Activated CD4-positive, alpha-beta T cell treated with anti-CD3 and anti-CD28 coated beads, Interleukin-2, amount 50 U/mL, for 1 hour (primary cell): Measurements from ENCODE around the gene ARHGEF18.
A peak's percentile ranks its signal among the peaks of the same experiment; 100 is the strongest.

Source experiments
- DNase-seq: peaks from one replicate; pipeline ENCODE4 v3.0.0-alpha.2; 2020

The ARHGEF18 gene

DNA sequence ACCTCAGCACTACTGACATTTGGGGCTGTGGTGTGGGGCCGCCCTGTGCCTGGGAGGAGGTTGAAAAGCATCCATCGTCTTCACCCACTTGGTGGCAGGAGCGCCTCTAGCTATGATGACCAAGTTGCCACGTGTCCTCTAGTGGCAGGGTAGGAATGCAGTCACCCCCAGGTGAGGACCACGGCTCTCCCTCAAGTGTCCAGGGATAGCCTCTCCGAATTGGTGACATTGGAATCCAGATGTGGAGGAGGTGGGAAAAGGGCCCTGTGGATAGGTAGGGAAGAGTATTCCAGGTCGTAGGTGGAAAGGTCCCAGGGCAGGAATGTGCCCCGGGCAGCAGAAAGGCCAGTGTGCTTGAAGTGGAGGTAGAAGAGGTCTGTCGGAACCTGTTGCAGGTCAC lies 37.6 kb downstream of the ARHGEF18 start:
- DNase-seq: no peak

DNA sequence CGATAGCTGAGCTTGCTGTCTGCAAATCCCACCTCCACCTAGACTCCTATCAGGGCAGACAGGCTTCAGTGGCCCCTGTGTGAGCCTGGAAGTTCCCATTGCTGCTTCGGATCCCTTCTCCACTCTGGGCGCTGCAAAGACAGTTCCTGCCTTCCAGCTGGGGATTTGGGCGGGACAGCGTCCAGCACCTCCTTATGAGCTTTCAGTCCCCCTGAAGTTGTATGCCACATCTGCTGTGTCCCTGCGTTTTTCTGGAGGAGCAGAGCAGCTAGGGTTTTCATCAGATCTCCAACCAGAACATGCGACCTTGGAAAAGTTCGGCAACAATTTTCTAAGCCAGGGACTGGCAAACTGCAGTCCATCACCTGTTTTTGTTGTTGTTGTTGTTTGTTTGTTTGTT lies 38.0 kb downstream of the ARHGEF18 start:
- DNase-seq: no peak

DNA sequence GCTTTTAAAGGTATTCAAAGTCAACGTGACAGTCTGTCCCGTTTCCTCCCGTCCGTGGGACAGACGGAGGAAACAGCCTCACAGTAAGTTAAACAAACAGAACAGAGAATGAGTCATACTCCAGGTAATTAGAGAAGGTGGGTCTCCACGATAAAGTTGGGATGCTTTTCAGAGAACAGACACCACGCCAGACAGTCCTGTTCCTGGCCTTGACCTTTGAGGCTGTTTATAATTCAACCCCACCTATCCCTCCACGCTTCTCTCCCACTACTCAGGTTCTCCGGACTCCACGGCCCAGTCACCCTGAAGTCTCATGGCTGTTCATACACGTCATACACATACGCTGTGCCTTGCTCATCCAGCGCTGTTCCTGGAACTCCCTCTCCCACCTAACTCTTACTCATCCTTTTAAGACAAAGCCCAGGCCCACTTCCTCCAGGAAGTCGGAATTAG lies 42.5 kb downstream of the ARHGEF18 start:
- no peak for DNase-seq

DNA sequence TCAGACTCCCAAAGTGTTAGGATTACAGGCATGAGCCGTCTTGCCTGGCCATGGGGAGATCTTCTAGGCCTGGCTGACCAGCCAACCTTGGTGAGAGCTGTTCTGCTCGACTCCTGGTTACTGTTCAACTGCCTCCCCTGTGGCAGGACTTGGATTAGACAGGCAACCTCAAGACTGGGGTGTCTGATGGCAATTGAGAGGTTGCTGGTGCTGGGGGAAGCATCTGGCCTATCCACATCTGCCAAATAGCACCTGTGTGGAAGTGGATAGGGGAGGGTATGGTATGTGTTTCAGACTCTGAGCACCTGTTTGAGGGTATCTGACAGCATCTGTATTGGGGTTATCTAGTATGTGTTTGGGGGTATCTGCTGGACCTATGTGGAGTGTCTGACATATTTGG lies 44.7 kb downstream of the ARHGEF18 start:
- no peak for DNase-seq

DNA sequence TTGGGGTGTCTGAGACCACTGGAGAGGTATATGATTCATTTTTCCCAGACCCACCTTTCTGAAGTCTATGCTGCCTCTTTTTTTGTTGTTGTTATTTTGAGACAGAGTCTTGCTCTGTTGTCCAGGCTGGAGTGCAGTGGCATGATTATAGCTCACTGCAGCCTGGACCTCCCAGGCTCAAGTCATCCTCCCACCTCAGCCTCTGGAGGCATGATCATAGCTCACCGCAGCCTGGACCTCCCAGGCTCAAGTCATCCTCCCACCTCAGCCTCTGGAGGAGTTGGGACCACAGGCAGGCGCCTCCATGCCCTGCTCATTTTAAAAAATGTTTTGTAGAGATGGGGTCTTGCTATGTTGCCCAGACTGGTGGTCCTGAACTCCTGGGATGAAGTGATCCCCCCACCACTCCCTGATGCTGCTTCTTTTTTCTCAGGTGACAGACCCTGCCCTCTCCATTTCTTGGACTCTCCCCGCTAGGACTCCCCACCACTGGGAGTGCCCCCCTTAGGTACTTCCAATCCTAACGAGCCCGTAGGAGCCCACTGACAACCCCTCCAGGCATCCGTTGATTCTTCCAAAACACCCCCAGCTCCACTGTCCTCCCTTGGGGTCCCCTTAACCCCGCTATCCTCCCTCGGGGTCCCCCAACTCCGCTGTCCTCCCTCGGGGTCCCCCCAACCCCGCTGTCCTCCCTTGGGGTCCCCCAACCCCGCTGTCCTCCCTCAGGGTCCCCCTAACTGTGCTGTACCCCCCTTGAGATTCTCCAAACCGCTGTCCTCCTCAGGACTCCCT lies 45.4 kb downstream of the ARHGEF18 start:
- no peak for DNase-seq

DNA sequence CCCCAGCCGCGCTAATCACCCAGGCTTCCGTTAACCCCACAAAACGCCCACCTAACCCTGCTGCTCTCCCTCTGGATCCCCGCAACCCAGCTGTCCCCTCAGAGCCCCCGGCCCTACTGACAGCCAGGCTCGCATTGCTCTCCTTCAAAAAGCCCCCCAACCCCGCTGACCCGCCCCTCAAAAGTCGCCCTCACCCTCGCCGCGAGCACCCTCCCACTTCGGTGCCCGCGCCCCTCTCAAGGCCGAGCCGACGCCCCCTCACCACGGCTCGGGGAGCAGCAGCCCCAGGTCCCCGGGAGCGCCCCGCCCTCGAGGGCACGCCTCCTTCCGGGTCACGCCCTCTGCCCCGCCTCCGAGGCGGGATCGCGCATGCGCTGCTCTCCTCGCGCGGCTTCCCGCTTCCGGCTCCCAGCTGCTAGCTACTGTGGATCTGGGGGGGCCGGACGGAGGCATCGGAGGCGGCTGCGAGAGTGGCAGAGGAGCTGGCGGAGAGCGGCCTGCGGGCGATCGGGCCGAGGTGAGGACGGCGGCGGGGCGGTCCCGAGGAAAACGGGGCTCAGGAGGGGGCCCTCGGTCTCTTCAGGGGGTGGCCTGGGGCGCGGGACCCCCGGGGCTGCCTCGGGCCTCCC lies 46.1 kb downstream of the ARHGEF18 start:
- peak; percentile 85 for DNase-seq

DNA sequence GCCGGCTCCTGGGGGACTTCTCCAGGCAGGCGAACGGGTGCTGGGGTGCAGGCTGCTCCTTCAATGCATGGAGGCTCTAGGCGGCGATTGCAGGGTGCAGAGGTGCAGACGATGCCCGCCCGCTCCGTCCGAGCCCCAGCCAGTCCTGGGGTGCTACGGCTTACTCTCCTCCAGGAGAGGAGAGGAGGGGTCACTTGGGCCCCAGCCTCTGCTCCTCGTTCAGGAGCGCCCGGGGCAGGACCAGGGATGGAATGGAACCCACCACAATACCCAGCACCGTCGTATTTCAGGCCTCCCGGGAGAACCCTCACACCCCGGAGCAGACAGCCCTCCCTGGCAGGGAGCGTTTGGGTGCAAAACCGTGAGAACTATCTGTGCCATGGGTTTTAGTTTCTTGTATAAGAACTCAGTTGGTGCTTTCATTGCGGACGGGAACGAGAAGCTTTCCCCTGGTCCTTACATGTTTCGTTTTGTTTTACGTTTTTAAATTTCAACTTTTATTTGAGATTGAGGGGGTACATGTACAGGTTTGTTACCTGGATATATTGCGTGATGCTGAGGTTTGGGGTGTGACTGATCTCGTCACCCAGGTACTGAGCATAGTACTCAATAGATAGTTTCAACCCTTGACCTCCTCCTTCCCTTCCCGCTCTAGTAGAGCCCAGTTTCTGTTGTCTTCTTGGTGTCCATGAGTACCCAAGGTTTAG lies 46.8 kb downstream of the ARHGEF18 start:
- no peak for DNase-seq

DNA sequence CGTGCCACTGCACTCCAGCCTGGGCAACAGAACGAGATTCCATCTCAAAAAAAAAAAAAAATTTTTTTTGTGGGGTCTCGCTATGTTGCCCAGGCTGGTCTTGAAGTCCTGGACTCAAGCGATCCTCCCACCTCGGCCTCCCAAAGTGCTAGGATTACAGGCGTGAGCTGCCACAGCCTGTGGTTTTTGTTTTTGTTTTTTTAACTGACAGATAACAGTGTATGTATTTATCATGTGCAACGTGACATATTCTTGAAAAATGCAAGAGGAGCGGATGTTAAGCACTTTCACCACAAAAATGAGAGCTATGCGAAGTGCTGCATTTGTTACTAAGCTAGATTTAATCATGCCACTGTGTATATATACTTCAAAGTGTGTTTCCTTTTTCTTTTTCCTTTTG lies 49.0 kb downstream of the ARHGEF18 start:
- no peak for DNase-seq
